ENCODE data around the gene RNF115. TPM values are rescaled to one million over a fixed set of nuclear protein-coding genes. Genes with fewer than 3 reads are reported as not detected.

The RNF115 gene
- total and polyA plus RNA-seq, 2 of the 4 experiments (the other 2 are of a cell fraction): 13.5 to 22.9 TPM

- TF ChIP-seq MAZ (IDR thresholded peaks at IDR 0.05; ENCODE audit: borderline replicate concordance, low read depth, low read length): peak; percentile 40; the same call in 1 of the 2 replicates
- TF ChIP-seq FOS (IDR thresholded peaks at IDR 0.05; ENCODE audit: low read depth, low read length): no peak
Observed at GRCh38 chr1:145845514-145846161, 21.7 kb upstream of the RNF115 start, which contains the start of gene NUDT17 (continued).

- Histone ChIP-seq H3K9me1 (ENCODE audit: insufficient read depth, low read length) (peaks cover 19% of the 10 kb centered on the region; the same call in 1 of the 2 replicates), H4K20me1 (ENCODE audit: insufficient read depth, low read length) (no peaks in the 10 kb centered on the region), H3K4ac (ENCODE audit: low read depth, low read length) (no peak overlapping the region), H3K4me1 (ENCODE audit: control insufficient read depth, insufficient read depth, low read length) (peaks cover 11% of the 10 kb centered on the region), H3K9ac (ENCODE audit: low read depth, low read length) (peak overlapping the region; percentile 49; the same call in 1 of the 2 replicates), H2BK15ac (ENCODE audit: low read depth, low read length) (no peak overlapping the region), H3K79me1 (ENCODE audit: low read depth in 1 of 2, low read length in 2 of 2) (peaks cover 0 to 4% of the 10 kb centered on the region in 2 experiments; a peak in 1 of 4 replicates), H4K91ac (ENCODE audit: insufficient read depth, low read depth, low read length) (no peak overlapping the region), H3K14ac (replicated peaks; ENCODE audit: low read depth, low read length) (no peak overlapping the region; the same call in 1 of the 2 replicates), H4K5ac (ENCODE audit: low read depth, low read length) (no peak overlapping the region; the same call in 1 of the 2 replicates), H2AFZ (replicated peaks; ENCODE audit: low read length, poor library complexity) (no peak overlapping the region), H2BK120ac (ENCODE audit: low read depth, low read length) (no peak overlapping the region), H3K9me3 (ENCODE audit: control insufficient read depth, insufficient read depth, low read length) (no peaks in the 10 kb centered on the region), H3K27ac (ENCODE audit: insufficient read depth, low read length) (no peak overlapping the region), H3K18ac (ENCODE audit: low read depth, low read length) (no peak overlapping the region; the same call in 1 of the 2 replicates), H2AK9ac (replicated peaks; ENCODE audit: low read depth, low read length, poor library complexity) (peak overlapping the region; percentile 89), H2AK5ac (ENCODE audit: low read depth, low read length) (no peak overlapping the region), H3K36me3 (ENCODE audit: control insufficient read depth, insufficient read depth, low read length) (peaks cover 37% of the 10 kb centered on the region), H3K56ac (ENCODE audit: extremely low read depth, insufficient read depth, low read length) (no peak overlapping the region), H4K8ac (ENCODE audit: low read depth in 2 of 2, low read length in 2 of 2) (peak overlapping the region; percentile 32 to 57; a peak in 3 of 4 replicates), H2BK5ac (ENCODE audit: low read depth, low read length, poor library complexity, severe bottlenecking) (no peak overlapping the region), H2BK20ac (ENCODE audit: low read depth, low read length) (no peak overlapping the region), H3K23ac (ENCODE audit: low read depth, low read length) (peak overlapping the region; percentile 61; the same call in 1 of the 2 replicates), H3K27me3 (ENCODE audit: control insufficient read depth, insufficient read depth, low read length) (no peaks in the 10 kb centered on the region), H3K4me3 (ENCODE audit: insufficient read depth, low read depth, low read length) (peak overlapping the region; percentile 65), H3K4me2 (ENCODE audit: low read depth, low read length) (peak overlapping the region; percentile 77)
- TF ChIP-seq FOS (IDR thresholded peaks at IDR 0.05; ENCODE audit: low read depth, low read length) (no peak), MAZ (IDR thresholded peaks at IDR 0.05; ENCODE audit: borderline replicate concordance, low read depth, low read length) (no peak), BHLHE40 (IDR thresholded peaks at IDR 0.05; ENCODE audit: low read depth, low read length) (no peak), SMC3 (IDR thresholded peaks at IDR 0.05; ENCODE audit: low read depth, low read length) (no peak), NFE2L2 (IDR thresholded peaks at IDR 0.05; ENCODE audit: low read depth, low read length) (no peak), POLR2A (IDR thresholded peaks at IDR 0.05; ENCODE audit: low read depth, low read length) (no peak)
- TF ChIP-seq, protein P1, sequence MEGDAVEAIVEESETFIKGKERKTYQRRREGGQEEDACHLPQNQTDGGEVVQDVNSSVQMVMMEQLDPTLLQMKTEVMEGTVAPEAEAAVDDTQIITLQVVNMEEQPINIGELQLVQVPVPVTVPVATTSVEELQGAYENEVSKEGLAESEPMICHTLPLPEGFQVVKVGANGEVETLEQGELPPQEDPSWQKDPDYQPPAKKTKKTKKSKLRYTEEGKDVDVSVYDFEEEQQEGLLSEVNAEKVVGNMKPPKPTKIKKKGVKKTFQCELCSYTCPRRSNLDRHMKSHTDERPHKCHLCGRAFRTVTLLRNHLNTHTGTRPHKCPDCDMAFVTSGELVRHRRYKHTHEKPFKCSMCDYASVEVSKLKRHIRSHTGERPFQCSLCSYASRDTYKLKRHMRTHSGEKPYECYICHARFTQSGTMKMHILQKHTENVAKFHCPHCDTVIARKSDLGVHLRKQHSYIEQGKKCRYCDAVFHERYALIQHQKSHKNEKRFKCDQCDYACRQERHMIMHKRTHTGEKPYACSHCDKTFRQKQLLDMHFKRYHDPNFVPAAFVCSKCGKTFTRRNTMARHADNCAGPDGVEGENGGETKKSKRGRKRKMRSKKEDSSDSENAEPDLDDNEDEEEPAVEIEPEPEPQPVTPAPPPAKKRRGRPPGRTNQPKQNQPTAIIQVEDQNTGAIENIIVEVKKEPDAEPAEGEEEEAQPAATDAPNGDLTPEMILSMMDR (conservative IDR thresholded peaks at IDR 0.05; ENCODE audit: low read depth, low read length): no peak
- TF ChIP-seq, protein P2, sequence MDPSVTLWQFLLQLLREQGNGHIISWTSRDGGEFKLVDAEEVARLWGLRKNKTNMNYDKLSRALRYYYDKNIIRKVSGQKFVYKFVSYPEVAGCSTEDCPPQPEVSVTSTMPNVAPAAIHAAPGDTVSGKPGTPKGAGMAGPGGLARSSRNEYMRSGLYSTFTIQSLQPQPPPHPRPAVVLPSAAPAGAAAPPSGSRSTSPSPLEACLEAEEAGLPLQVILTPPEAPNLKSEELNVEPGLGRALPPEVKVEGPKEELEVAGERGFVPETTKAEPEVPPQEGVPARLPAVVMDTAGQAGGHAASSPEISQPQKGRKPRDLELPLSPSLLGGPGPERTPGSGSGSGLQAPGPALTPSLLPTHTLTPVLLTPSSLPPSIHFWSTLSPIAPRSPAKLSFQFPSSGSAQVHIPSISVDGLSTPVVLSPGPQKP (IDR thresholded peaks at IDR 0.05; ENCODE audit: borderline replicate concordance, low read depth, low read length): no peak
- in situ Hi-C loops (cut with MboI; ENCODE audit: low sequenced_read_pairs) (loop anchor here (5.0 kb wide), 1 partner anchor 167 kb away; no protein-coding TSS in a partner anchor), dilution Hi-C loops (cut with HindIII; ENCODE audit: low sequenced_read_pairs, unreplicated experiment) (no loop called here), intact Hi-C loops (cut with micrococcal nuclease) (loop anchor here (1.0 to 2.0 kb wide), 2 partner anchors 66 to 168 kb away; partner anchors contain the start of gene ITGA10)
- DNase-seq: no peak
- CTCF ChIA-PET: interaction anchor here (0.6 to 2.6 kb wide), 18 partner anchors 8 to 188 kb away, joined by 3 to 13 read pairs (median 3); partner anchors contain the start of genes ITGA10, PEX11B and PIAS3
- ATAC-seq (ENCODE audit: low read depth): peak; percentile 33
- BruUV-seq (replicated peaks): no TSS peak
- POLR2A ChIA-PET (ENCODE audit: unreplicated experiment): no interaction called here
- 8% methylated on average over 2 of the region's 4 CpGs; no CpG with 5 or more reads in 1 of the 2 experiments for WGBS, 2 experiments (ENCODE audit: extremely low coverage in 2 of 2, insufficient read length in 1 of 2)
Observed at GRCh38 chr1:145845144-145845513, 21.2 kb upstream of the RNF115 start.

Data from IMR-90 (cell line).